Activated CD8-positive, alpha-beta T cell treated with anti-CD3 and anti-CD28 coated beads, Interleukin-2, amount 10 ng/mL, durations not matched to agents 7 days and 5 days (primary cell): Measurements from ENCODE around the gene SETBP1. TPM values are rescaled to one million over a fixed set of nuclear protein-coding genes. Genes with fewer than 3 reads are reported as not detected.

ENCODE experiments used
- ATAC-seq: fragments of 150-1000 bp; cut with Tn5 transposase; one replicate; pipeline ENCODE4 v1.10.0; 2021; ENCODE audit warnings: moderate library complexity
- CTCF ChIA-PET: fragments of 350-600 bp; sonication (Branson Sonifier 250); formaldehyde crosslinking; loops from one replicate; lab custom pipeline; 2021; ENCODE audit warnings: antibody characterized with exemption; lab: Charles Lee
- POLR2A ChIA-PET: fragments of 350-600 bp; sonication (Branson Sonifier 250); formaldehyde crosslinking; loops from one replicate; lab custom pipeline; 2021; ENCODE audit warnings: antibody characterized with exemption; lab: Charles Lee
- DNase-seq: peaks from one replicate; pipeline ENCODE4 v3.0.0-alpha.2; 2020
- H3K27ac Mint-ChIP-seq: one replicate; pipeline ENCODE4 v1.8.0; 2021; ENCODE audit warnings: mild to moderate bottlenecking, mixed read lengths
- H3K27me3 Mint-ChIP-seq: one replicate; pipeline ENCODE4 v1.8.0; 2021; ENCODE audit warnings: low read depth, mixed read lengths
- H3K36me3 Mint-ChIP-seq: one replicate; pipeline ENCODE4 v1.8.0; 2021; ENCODE audit warnings: low read depth, mixed read lengths
- H3K4me1 Mint-ChIP-seq: one replicate; pipeline ENCODE4 v1.8.0; 2021; ENCODE audit warnings: low read depth, mixed read lengths
- H3K4me3 Mint-ChIP-seq: one replicate; pipeline ENCODE4 v1.8.0; 2021; ENCODE audit warnings: mild to moderate bottlenecking, mixed read lengths
- H3K9me3 Mint-ChIP-seq: one replicate; pipeline ENCODE4 v1.8.0; 2022; ENCODE audit warnings: mixed read lengths; ENCODE audit not compliant: insufficient read depth
- total RNA-seq, 2 experiments: library from RNA; stranded (reverse); gene quantifications; one replicate each; pipeline ENCODE4 v1.2.3, GENCODE V29; 2021

SETBP1 gene
- 1 to 10 TPM; 7.0 to 8.4 TPM for total RNA-seq

- H3K27me3 Mint-ChIP-seq: peaks cover 23% of the 10 kb centered on the region
- POLR2A ChIA-PET: no interaction called here
- H3K4me3 Mint-ChIP-seq: no peak within 1 kb of the TSS
- peaks cover 2% of the 10 kb centered on the region for H3K36me3 Mint-ChIP-seq
- H3K4me1 Mint-ChIP-seq: peaks cover 12% of the 10 kb centered on the region
- DNase-seq (peak; percentile 44), ATAC-seq (peak; percentile 24)
- H3K9me3 Mint-ChIP-seq: no peaks in the 10 kb centered on the region
- peak within 1 kb of the TSS; percentile 69 for H3K27ac Mint-ChIP-seq
- CTCF ChIA-PET: interaction anchor here (0.6 to 1.9 kb wide), 5 partner anchors 49 to 1018 kb away, joined by 3 to 11 read pairs (median 3); no protein-coding TSS in a partner anchor
Observed at GRCh38 chr18:44680273-44681075, at the start of gene SETBP1. SETBP1 (plus strand) TSS chr18:44680888; CDS start chr18:44701347, 20,459 bp downstream.

- CTCF ChIA-PET: no interaction called here
- POLR2A ChIA-PET: no interaction called here
- DNase-seq (no peak), ATAC-seq (no peak)
- Mint-ChIP-seq H3K36me3 (no peaks in the 10 kb centered on the region), H3K9me3 (no peaks in the 10 kb centered on the region), H3K27me3 (no peaks in the 10 kb centered on the region), H3K4me1 (peaks cover 7% of the 10 kb centered on the region), H3K27ac (no peak overlapping the region), H3K4me3 (no peak overlapping the region)
Observed at GRCh38 chr18:44632469-44633145, 48.1 kb upstream of the SETBP1 start.

GRCh38 chr18:44635546-44635945, 45.1 kb upstream of the SETBP1 start:
- DNase-seq (no peak), ATAC-seq (no peak)
- ChIA-PET CTCF (no interaction called here), POLR2A (no interaction called here)
- no peak overlapping the region for H3K27ac Mint-ChIP-seq
- H3K4me3 Mint-ChIP-seq: no peak overlapping the region
- H3K27me3 Mint-ChIP-seq: peaks cover 2% of the 10 kb centered on the region
- H3K36me3 Mint-ChIP-seq: no peaks in the 10 kb centered on the region
- H3K4me1 Mint-ChIP-seq: peaks cover 13% of the 10 kb centered on the region
- H3K9me3 Mint-ChIP-seq: no peaks in the 10 kb centered on the region

GRCh38 chr18:44636241-44636640, 44.4 kb upstream of the SETBP1 start:
- DNase-seq (no peak), ATAC-seq (no peak)
- H3K36me3 Mint-ChIP-seq: no peaks in the 10 kb centered on the region
- H3K9me3 Mint-ChIP-seq: no peaks in the 10 kb centered on the region
- POLR2A ChIA-PET: no interaction called here
- no peak overlapping the region for H3K4me3 Mint-ChIP-seq
- H3K27ac Mint-ChIP-seq: no peak overlapping the region
- H3K27me3 Mint-ChIP-seq: peaks cover 9% of the 10 kb centered on the region
- peaks cover 13% of the 10 kb centered on the region for H3K4me1 Mint-ChIP-seq
- CTCF ChIA-PET: no interaction called here

GRCh38 chr18:44637210-44638033, 43.3 kb upstream of the SETBP1 start:
- no peak overlapping the region for H3K27ac Mint-ChIP-seq

GRCh38 chr18:44638034-44638540, 42.6 kb upstream of the SETBP1 start:
- Mint-ChIP-seq H3K36me3 (no peaks in the 10 kb centered on the region), H3K27ac (no peak overlapping the region), H3K4me1 (peaks cover 13% of the 10 kb centered on the region), H3K4me3 (no peak overlapping the region), H3K27me3 (peaks cover 10% of the 10 kb centered on the region), H3K9me3 (no peaks in the 10 kb centered on the region)
- POLR2A ChIA-PET: no interaction called here
- DNase-seq (no peak), ATAC-seq (no peak)
- CTCF ChIA-PET: no interaction called here

More at GRCh38 chr18:44637210-44638033, 43.3 kb upstream of the SETBP1 start:
- Mint-ChIP-seq H3K4me1 (peaks cover 13% of the 10 kb centered on the region), H3K27me3 (peaks cover 10% of the 10 kb centered on the region), H3K9me3 (no peaks in the 10 kb centered on the region), H3K36me3 (no peaks in the 10 kb centered on the region), H3K4me3 (no peak overlapping the region)
- ChIA-PET POLR2A (interaction anchor here (1.1 kb wide), 1 partner anchor 41 kb away, joined by 4 read pairs; no protein-coding TSS in a partner anchor), CTCF (no interaction called here)
- ATAC-seq (peak; percentile 76), DNase-seq (peak; percentile 30)

- Mint-ChIP-seq H3K4me3 (no peak overlapping the region), H3K27me3 (peaks cover 13% of the 10 kb centered on the region), H3K9me3 (no peaks in the 10 kb centered on the region), H3K27ac (no peak overlapping the region), H3K36me3 (no peaks in the 10 kb centered on the region), H3K4me1 (peaks cover 13% of the 10 kb centered on the region)
- no peak for DNase-seq
- ChIA-PET CTCF (no interaction called here), POLR2A (no interaction called here)
- no peak for ATAC-seq
Observed at GRCh38 chr18:44638811-44639210, 41.9 kb upstream of the SETBP1 start.

GRCh38 chr18:44643004-44643403, 37.7 kb upstream of the SETBP1 start:
- no peaks in the 10 kb centered on the region for H3K9me3 Mint-ChIP-seq
- no peak overlapping the region for H3K27ac Mint-ChIP-seq
- ChIA-PET CTCF (no interaction called here), POLR2A (no interaction called here)
- H3K36me3 Mint-ChIP-seq: no peaks in the 10 kb centered on the region
- H3K4me1 Mint-ChIP-seq: peaks cover 3% of the 10 kb centered on the region
- peaks cover 16% of the 10 kb centered on the region for H3K27me3 Mint-ChIP-seq
- H3K4me3 Mint-ChIP-seq: no peak overlapping the region
- DNase-seq: no peak
- no peak for ATAC-seq

- no peaks in the 10 kb centered on the region for H3K27me3 Mint-ChIP-seq
- H3K27ac Mint-ChIP-seq: no peak overlapping the region
- ChIA-PET CTCF (no interaction called here), POLR2A (no interaction called here)
- DNase-seq: no peak
- ATAC-seq: no peak
- H3K4me1 Mint-ChIP-seq: no peaks in the 10 kb centered on the region
- H3K4me3 Mint-ChIP-seq: no peak overlapping the region
- H3K36me3 Mint-ChIP-seq: no peaks in the 10 kb centered on the region
- H3K9me3 Mint-ChIP-seq: no peaks in the 10 kb centered on the region
Observed at GRCh38 chr18:44651478-44651877, 29.2 kb upstream of the SETBP1 start.

- no peaks in the 10 kb centered on the region for H3K36me3 Mint-ChIP-seq
- H3K27me3 Mint-ChIP-seq: no peaks in the 10 kb centered on the region
- H3K9me3 Mint-ChIP-seq: no peaks in the 10 kb centered on the region
- no peak overlapping the region for H3K4me3 Mint-ChIP-seq
- CTCF ChIA-PET: no interaction called here
- POLR2A ChIA-PET: no interaction called here
- no peak for ATAC-seq
- no peak overlapping the region for H3K27ac Mint-ChIP-seq
- H3K4me1 Mint-ChIP-seq: no peaks in the 10 kb centered on the region
- no peak for DNase-seq
Observed at GRCh38 chr18:44651918-44652572, 28.6 kb upstream of the SETBP1 start.

GRCh38 chr18:44652722-44653121, 28.0 kb upstream of the SETBP1 start:
- Mint-ChIP-seq H3K36me3 (no peaks in the 10 kb centered on the region), H3K27ac (no peak overlapping the region), H3K9me3 (no peaks in the 10 kb centered on the region), H3K4me3 (no peak overlapping the region), H3K4me1 (no peaks in the 10 kb centered on the region), H3K27me3 (no peaks in the 10 kb centered on the region)
- CTCF ChIA-PET: no interaction called here
- no peak for DNase-seq
- POLR2A ChIA-PET: no interaction called here
- no peak for ATAC-seq
